Keratinocyte (primary cell): ENCODE measurements around the gene PTGES2. TPM values are rescaled to one million over a fixed set of nuclear protein-coding genes. Genes with fewer than 3 reads are reported as not detected.
"Not testable (repeated sequence)": the region's sequence is repeated elsewhere in the genome, so short reads cannot be mapped to it uniquely, and the experiment has no call there.

Experiments
- DNase-seq: peaks from one replicate; pipeline ENCODE4 v3.0.0-alpha.2; 2011; ENCODE audit warnings: low read depth, missing footprints, low spot score
- FAIRE-seq: peaks from 2 replicates; lab custom pipeline; 2011; peaks lifted over from hg19 to GRCh38; lab: Jason Lieb, UNC
- H2AFZ ChIP-seq: 2 replicates; pipeline ENCODE4 v1.6.0; 2012; ENCODE audit warnings: low read length, control low read depth, inconsistent platforms; ENCODE audit not compliant: control insufficient read depth
- H3K27ac ChIP-seq: 2 replicates; pipeline ENCODE4 v1.5.1; 2011; ENCODE audit warnings: low read length; ENCODE audit not compliant: control insufficient read depth, insufficient read depth
- H3K27me3 ChIP-seq: 3 replicates; pipeline ENCODE4 v1.6.0; 2011; ENCODE audit warnings: low read length; ENCODE audit not compliant: control insufficient read depth, insufficient read depth; ENCODE audit errors: extremely low read depth
- H3K36me3 ChIP-seq, 2 experiments: 2 replicates in 1 of 2; 3 replicates in 1 of 2; pipeline ENCODE4 v1.5.1; 2011; ENCODE audit warnings: low read length in 2 of 2, mild to moderate bottlenecking in 1 of 2; ENCODE audit not compliant: control insufficient read depth in 2 of 2, insufficient read depth in 2 of 2; ENCODE audit errors: extremely low read depth in 1 of 2
- H3K4me1 ChIP-seq: 3 replicates; pipeline ENCODE4 v1.5.1; 2011; ENCODE audit warnings: low read length; ENCODE audit not compliant: control insufficient read depth, insufficient read depth; ENCODE audit errors: extremely low read depth
- H3K4me2 ChIP-seq: 3 replicates; pipeline ENCODE4 v1.6.0; 2011; ENCODE audit warnings: low read depth, low read length; ENCODE audit not compliant: control insufficient read depth, insufficient read depth; ENCODE audit errors: extremely low read depth
- H3K4me3 ChIP-seq, 3 experiments: fragments of 200-600 bp in 1 of 3; sonication (generic) in 1 of 3; 2 replicates in 2 of 3; 3 replicates in 1 of 3; pipeline ENCODE4 v1.5.1; 2011 to 2016; ENCODE audit warnings: low read length in 3 of 3, mild to moderate bottlenecking in 3 of 3, control low read depth in 2 of 3, inconsistent platforms in 1 of 3, low read depth in 1 of 3, mixed read lengths in 1 of 3, mixed run types in 1 of 3, moderate library complexity in 1 of 3; ENCODE audit not compliant: control insufficient read depth in 2 of 3, insufficient read depth in 2 of 3; ENCODE audit errors: extremely low read depth in 1 of 3
- H3K79me2 ChIP-seq: 2 replicates; pipeline ENCODE4 v1.6.0; 2012; ENCODE audit warnings: low read length; ENCODE audit not compliant: control insufficient read depth, insufficient read depth
- H3K9ac ChIP-seq: 3 replicates; pipeline ENCODE4 v1.6.0; 2011; ENCODE audit warnings: low read length; ENCODE audit not compliant: control insufficient read depth, insufficient read depth; ENCODE audit errors: extremely low read depth
- H3K9me1 ChIP-seq: 3 replicates; pipeline ENCODE4 v1.6.0; 2011; ENCODE audit warnings: low read length; ENCODE audit not compliant: control insufficient read depth, insufficient read depth; ENCODE audit errors: extremely low read depth
- H3K9me3 ChIP-seq: 2 replicates; pipeline ENCODE4 v1.5.1; 2012; ENCODE audit warnings: low read depth, low read length; ENCODE audit not compliant: control insufficient read depth
- H4K20me1 ChIP-seq: 3 replicates; pipeline ENCODE4 v1.6.0; 2011; ENCODE audit warnings: low read length; ENCODE audit not compliant: control insufficient read depth, insufficient read depth; ENCODE audit errors: extremely low read depth
- EZH2 ChIP-seq: IDR thresholded peaks from one replicate; pipeline ENCODE4 v1.6.1; 2012; ENCODE audit warnings: inconsistent platforms, mild to moderate bottlenecking, low read length, moderate library complexity
- dilution Hi-C: fragments of 300-500 bp; cut with MboI; formaldehyde crosslinking; loops from one replicate; pipeline ENCODE4 v1.7.0; 2020; ENCODE audit warnings: low sequenced_read_pairs; ENCODE audit not compliant: extremely low pct_ligation_motif_present
- polyA plus RNA-seq, 5 experiments: library from polyadenylated mRNA; depleted of rRNA in 3 of 5; stranded (reverse) in 3 of 5; stranded (forward) in 1 of 5; unstranded in 1 of 5; fragments of >200 nt; gene quantifications; 1 replicate in 1 of 5; 2 replicates in 3 of 5; 3 replicates in 1 of 5; pipeline versions ENCODE4 v1.2.1 to v1.2.3, GENCODE V29; 2011 to 2012; ENCODE audit warnings: missing spikeins in 2 of 5, low read depth in 1 of 5, low replicate concordance in 1 of 5
- TF ChIP-seq, protein P1 (sequence below), 3 experiments: IDR thresholded peaks in 1 of 3; conservative IDR thresholded peaks in 1 of 3; optimal IDR thresholded peaks in 1 of 3; 2 replicates in 2 of 3; 3 replicates in 1 of 3; pipeline versions ENCODE3 to v1.5.1; 2011; ENCODE audit warnings: low read length in 3 of 3, mild to moderate bottlenecking in 3 of 3, moderate library complexity in 2 of 3, control low read depth in 1 of 3, inconsistent platforms in 1 of 3; ENCODE audit not compliant: insufficient read depth in 2 of 3; ENCODE audit errors: extremely low read depth in 1 of 3

Gene PTGES2
- polyA plus RNA-seq, 1 donor (not counting 4 experiments of a cell fraction or from before 2014, with no cell fraction given): 68.7 TPM

DNA sequence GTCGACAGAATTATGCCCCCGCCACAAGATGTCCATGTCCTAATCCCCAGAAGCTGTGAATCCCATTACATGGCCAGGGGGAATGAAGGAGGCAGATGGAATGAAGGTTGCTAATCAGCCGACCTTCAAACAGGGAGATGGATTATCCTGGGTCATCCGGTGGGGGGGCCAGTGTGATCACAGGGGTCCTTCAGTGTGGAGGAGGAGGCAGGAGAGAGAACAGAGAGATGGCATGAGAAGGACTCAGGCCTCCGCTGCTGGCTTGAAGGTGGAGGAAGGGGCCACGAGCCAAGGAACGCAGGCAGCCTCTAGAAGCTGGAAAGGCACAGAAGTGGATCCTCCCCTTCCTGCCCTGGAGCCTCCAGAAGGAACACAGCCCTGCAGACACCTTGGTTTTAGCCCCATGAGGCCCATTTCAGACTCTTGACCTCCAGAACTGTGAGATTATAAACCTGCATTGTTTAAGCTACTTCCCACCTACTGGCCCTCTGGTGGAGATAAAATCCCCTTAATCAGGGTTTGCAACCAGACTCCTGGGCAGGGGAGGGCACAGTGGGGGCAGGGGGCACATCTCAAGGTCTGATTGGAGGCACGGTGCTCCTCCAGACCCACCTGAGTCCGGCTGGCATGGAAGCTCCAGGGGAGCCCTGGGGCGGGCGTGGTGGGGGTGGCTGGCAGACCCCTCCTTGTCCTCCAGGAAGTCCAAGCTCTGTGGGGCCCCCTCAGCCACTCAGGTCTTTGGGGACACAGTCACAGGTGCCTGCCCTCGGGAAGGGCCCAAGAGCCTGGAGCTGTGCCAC, 13.8 kb downstream of the PTGES2 start:
- FAIRE-seq (no peak), DNase-seq (no peak)
- Histone ChIP-seq H3K9me1 (no peaks in the 10 kb centered on the region), H2AFZ (no peak overlapping the region), H3K79me2 (no peaks in the 10 kb centered on the region), H3K4me1 (peaks cover 6% of the 10 kb centered on the region), H3K36me3 (peaks cover 3 to 4% of the 10 kb centered on the region in 2 experiments), H3K4me3 (no peak overlapping the region), H3K9me3 (no peaks in the 10 kb centered on the region), H3K4me2 (no peak overlapping the region), H3K27me3 (no peaks in the 10 kb centered on the region), H3K27ac (no peak overlapping the region), H3K9ac (no peak overlapping the region), H4K20me1 (no peaks in the 10 kb centered on the region)
- dilution Hi-C loops: no loop called here
- no peak for TF ChIP-seq EZH2
- TF ChIP-seq, protein P1, sequence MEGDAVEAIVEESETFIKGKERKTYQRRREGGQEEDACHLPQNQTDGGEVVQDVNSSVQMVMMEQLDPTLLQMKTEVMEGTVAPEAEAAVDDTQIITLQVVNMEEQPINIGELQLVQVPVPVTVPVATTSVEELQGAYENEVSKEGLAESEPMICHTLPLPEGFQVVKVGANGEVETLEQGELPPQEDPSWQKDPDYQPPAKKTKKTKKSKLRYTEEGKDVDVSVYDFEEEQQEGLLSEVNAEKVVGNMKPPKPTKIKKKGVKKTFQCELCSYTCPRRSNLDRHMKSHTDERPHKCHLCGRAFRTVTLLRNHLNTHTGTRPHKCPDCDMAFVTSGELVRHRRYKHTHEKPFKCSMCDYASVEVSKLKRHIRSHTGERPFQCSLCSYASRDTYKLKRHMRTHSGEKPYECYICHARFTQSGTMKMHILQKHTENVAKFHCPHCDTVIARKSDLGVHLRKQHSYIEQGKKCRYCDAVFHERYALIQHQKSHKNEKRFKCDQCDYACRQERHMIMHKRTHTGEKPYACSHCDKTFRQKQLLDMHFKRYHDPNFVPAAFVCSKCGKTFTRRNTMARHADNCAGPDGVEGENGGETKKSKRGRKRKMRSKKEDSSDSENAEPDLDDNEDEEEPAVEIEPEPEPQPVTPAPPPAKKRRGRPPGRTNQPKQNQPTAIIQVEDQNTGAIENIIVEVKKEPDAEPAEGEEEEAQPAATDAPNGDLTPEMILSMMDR (optimal IDR thresholded peaks at IDR 0.05 in 1 of 3, IDR thresholded peaks at IDR 0.05 in 1 of 3, conservative IDR thresholded peaks at IDR 0.05 in 1 of 3; ENCODE audit: extremely low read depth in 1 of 3, insufficient read depth in 2 of 3, low read length in 3 of 3): no peak

DNA sequence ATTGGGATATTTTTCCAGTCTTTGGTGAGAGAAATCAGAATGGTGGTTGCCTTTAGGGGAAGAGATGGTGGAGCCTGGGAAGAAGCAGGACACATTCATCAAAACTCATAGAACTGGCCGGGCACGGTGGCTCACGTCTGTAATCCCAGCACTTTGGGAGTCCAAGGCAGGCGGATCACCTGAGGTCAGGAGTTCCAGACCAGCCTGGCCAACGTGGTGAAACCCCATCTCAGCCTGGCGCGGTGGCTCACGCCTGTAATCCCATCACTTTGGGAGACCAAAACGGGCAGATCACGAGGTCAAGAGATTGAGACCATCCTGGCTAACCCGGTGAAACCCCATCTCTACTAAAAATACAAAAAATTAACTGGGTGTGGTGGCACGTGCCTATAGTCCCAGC, 15.8 kb downstream of the PTGES2 start:
- H2AFZ ChIP-seq, dilution Hi-C loops, H4K20me1 ChIP-seq, H3K9me3 ChIP-seq, DNase-seq, H3K4me1 ChIP-seq, FAIRE-seq, H3K9ac ChIP-seq, H3K27ac ChIP-seq, H3K4me2 ChIP-seq, H3K9me1 ChIP-seq, H3K4me3 ChIP-seq, H3K27me3 ChIP-seq, H3K79me2 ChIP-seq: not testable (repeated sequence)
- peaks cover 10 to 14% of the 10 kb centered on the region in 2 experiments for H3K36me3 ChIP-seq
